Hematopoietic multipotent progenitor cell treated with erythropoietin and hydrocortisone succinate and interleukin-3 and kit ligand, for 17 days (in vitro differentiated cells): ENCODE measurements around the gene METAP1.
A peak's percentile ranks its signal among the peaks of the same experiment; 100 is the strongest.

Experiments used
- DNase-seq: peaks from one replicate; pipeline ENCODE4 v3.0.0-alpha.2; 2015; ENCODE audit warnings: low spot score

METAP1 gene

DNA sequence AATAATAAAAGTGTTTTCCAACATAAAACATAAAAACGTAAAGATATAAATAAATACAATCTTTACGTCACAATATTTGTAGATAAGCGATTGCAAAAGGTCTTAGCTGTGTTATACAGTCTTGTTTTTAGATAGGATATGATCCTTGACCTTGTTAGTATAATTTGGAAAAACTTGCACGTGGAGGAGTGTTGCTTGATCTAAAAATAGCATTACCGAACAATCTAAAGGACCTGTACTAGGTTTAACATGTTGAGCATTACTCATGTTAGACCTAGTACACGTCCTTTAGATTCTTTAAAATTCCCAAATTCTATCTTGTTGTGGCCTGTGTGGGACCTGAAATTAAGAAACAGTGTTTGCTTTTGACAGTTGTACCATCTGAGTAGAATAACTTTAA is 1.6 kb downstream of the METAP1 start:
- no peak for DNase-seq

DNA sequence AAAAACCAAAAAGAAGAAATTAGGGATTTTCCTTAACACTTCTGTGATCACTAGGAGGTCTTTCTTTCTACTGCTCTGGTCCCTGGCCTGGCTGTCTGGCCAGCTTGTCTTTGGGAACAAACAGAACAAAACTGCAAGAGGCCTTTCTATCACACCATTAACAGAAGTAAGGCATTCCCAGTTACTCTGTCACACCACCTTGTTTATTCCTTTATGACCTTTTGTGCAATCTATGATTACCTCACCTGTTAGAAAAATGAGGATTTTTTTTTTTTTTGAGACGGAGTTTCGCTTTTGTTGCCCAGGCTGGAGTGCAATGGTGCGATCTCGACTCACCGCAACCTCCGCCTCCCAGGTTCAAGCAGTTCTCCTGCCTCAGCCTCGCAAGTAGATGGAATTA is 3.0 kb downstream of the METAP1 start:
- no peak for DNase-seq

DNA sequence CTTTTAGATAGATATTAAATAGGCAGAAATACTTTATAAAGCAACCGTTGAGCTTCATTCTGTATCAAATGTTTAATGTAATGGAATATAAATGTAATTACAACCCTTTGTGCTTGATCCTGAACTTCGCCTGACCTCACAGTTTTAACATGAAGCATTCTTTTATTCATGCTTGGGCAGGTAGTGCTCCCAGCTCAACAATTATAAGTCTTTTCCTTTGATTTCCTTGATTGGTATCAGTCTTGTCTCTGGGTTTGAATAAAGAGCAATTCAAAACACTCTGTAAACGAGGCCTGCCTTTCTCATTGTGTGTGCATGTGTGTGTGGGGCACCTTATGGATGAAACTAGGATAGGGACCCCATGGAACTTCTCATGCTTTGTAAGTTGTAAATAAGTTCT is 6.8 kb downstream of the METAP1 start:
- no peak for DNase-seq

DNA sequence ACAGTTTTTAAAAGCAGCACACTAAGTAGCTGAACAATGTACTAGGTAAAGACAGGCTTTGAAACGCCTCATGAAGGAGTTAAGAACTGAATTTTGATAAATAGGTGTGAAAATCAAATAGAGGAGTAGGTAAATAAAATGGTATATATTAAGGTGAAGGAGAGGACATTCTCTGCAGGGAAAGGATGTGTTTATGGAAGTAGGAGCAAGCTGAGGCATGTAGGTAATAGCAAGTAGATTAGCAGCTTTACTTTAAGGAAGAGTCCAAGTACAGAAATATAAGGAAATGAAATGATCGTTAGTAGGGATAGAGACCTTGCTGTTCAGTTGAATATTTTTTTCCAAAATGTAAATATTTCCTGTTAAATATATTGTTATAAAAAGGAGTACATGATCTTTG is 12.5 kb downstream of the METAP1 start:
- DNase-seq = no peak

DNA sequence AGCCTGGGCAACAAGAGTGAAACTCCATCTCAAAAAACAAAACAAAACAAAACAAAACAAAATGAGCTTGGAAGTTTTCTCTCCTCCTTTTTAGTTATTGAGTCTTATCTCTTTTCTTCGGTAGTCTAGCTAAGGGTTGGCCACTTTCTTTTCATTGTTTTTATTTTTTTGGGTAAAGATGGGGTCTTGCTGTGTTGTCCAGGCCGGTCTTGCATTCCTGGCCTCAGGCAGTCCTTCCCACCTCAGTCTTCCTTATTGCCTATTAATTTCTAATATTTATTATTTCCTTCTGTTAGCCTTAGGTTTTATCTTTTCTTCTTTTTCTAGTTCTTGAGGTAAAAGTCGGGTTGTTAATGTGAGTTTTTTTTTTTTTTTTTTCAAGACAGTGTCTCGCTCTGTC is 16.4 kb downstream of the METAP1 start:
- DNase-seq = no peak

DNA sequence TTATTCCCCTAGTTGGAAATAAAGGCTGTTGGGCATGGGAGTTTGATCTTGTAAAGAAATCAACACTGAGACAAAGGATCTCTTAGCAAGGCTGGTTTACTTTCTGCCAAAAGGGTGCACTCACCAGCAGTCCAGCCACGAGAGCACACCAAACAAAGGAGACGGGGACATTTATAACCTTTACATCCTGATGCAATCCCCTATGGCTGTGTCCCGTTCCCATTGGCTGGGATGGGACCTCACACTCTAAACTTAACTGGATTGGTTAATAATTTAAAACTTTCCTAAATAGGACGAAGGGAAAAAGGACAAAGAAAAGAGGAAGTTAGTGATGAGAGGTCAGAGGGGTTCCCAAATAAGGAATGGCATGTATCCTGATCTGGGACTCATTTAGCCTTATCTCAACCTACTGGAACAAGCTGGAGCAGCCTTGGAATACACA is 17.9 kb downstream of the METAP1 start:
- no peak for DNase-seq

DNA sequence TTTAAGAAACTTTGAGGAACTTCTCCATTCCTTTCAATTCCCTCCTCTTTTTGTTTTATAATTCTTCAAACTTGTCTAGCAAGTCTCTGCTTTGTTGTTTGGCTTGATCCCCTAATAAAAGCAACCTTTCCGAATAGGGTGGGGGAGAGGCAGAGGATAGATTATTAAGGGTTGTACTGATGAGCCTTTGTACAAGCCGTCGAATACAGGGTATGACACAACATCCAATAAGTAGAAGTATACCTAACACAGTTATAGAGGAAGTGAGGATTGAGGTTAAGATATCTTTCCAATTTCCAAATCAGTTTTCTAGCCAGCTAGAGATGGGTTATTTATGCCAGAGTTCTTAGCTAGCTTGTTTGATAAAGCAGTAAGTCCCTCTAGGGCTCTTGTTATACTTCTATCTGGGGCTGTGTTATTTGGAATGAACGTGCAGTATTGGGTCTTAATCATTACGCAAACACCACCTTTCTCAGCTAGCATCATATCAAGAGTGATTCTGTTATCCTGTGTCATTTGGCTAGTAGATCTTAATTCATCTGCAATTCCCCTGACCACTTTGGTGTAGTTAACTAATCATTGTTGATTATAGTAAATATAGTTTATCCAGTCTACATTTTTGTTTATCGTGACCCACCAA is 18.5 kb downstream of the METAP1 start:
- DNase-seq = no peak

DNA sequence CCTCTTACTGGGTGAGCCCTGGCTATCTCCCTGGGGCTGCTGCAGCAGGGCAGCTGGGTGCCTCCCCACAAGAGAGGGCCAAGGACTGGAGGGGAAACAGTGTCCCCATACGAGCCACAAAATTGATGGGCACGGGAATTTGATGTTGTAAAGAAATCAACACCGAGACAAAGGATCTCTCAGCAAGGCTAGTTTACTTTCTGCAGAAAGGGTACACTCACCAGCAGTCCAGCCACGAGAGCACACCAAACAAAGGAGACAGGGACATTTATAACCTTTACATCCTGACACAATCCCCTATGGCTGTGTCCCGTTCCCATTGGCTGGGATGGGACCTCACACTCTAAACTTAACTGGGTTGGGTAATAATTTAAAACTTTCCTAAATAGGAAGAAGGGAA is 25.9 kb downstream of the METAP1 start:
- no peak for DNase-seq

DNA sequence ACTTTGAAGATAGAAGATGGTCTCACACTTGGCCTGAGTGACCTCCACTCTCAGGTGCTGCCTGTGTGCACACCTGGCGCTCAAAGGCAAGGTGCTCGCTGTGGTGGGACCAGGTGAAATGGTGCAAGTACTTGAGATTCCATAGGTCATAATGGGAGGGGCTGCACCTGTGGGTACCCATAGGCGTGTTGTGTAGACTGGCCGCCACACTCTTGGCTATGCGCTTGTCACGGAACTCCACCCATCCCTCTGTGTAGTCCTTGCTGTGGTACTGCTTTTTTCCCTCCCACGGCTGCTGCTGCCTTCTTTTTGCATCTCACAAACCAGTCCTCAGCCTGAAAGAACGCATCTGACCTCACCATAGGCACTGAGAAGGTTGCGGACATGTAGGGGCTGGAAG is 27.0 kb downstream of the METAP1 start:
- DNase-seq = no peak

DNA sequence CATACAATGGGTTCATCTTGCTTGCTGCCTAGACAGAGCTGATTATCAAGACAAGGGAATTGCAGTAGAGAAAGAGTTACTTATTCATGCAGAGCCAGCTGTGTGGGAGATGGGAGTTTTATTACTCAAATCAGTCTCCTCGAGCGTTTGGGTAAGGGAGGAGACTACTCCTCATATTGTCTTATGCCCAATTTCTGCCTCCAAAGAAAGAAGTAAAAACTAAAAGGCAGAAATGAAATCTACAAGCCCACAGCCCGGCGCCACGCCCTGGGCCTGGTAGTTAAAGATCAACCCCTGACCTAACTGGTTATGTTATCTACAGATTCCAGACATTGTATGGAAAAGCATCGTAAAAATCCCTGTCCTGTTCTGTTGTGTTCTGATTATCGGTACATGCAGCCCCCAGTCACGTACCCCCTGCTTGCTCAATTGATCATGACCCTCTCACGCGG is 28.3 kb downstream of the METAP1 start:
- DNase-seq = peak; percentile 11

DNA sequence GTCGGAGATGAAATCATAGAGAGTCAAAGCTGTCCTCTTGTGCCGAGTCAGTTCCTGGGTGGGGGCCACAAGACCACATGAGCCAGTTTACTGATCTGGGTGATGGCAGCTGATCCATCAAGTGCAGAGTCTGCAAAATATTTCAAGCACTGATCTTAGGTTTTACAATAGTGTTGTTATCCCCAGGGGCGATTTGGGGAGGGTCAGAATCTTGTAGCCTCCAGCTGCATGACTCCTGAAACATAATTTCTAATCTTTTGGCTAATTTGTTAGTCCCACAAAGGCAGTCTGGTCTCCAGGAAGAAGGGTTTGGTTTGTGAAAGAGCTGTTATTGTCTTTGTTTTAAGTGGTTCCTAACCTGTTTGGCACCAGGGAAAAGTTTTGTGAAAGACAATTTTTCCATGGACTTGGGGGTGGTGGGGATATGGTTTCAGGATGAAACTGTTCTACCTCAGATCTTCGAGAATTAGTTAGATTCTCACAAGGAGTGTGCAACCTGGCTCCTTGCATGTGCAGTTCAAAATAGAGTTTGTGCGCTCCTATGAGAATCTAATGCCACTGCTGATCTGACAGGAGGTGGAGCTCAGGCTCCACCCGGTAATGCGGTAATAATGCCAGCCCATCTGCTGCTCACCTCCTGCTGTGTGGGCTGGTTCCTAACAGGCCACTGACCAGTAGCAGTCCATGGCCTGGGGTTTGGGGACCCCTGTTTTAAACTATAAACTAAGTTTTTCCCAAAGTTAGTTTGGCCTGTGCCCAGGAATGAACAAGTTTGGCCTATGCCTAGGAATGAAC is 29.2 kb downstream of the METAP1 start:
- DNase-seq = peak; percentile 11

DNA sequence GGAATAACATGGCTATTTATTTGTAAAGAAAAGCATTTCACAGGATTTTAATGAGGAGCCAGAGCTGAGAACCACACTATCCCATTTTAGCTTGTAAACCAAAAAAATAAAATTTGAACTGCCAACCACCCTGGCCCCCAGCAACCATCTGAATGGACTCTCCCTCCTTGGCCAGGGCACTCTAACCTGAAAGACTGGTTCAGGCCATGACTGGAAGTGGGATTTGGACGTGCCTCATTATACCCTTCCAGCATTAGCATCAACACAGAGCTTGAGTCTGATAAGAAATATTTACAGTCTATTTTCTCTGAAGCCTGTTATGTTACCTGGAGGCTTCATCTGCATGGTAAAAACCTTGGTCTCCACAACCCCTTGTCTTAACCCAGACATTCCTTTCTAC is 30.0 kb downstream of the METAP1 start:
- DNase-seq = no peak

DNA sequence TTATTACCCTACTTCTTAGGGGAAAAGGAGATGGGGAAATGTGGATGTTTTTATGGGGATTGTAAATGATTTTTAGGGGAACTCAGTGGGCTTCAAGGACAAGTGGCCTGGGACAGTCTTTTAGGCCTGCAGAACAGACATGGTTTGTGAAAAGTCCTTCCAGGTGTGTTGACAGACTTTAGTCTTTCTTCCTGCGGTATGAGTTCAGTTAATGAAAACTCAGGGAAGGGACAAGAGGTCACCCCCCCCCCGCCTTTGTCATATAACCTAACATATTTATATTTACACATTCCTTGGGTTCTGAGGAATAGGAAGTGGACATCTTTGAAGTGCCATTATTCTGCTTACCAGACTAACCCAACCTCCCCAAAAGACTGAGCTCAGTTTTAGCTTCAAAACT is 31.8 kb downstream of the METAP1 start:
- DNase-seq = no peak

DNA sequence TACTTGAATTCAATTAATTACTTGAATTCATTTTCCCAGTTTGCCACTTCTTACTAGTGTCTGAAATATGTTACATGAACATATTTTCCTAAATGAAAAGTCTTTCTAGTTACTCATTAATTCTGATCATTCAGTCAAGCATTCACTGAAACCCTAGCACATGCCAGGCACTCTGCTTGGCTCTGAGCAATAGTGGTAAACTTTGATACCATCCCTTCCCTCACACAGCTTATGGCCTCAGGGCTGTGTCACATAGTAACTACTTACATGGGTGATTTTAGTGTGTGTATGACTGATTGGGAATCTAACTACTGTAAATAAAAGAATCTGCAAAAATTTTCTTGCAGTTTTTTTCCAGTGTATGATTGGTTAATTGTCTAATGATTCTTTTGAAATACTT is 32.7 kb downstream of the METAP1 start:
- DNase-seq = no peak

DNA sequence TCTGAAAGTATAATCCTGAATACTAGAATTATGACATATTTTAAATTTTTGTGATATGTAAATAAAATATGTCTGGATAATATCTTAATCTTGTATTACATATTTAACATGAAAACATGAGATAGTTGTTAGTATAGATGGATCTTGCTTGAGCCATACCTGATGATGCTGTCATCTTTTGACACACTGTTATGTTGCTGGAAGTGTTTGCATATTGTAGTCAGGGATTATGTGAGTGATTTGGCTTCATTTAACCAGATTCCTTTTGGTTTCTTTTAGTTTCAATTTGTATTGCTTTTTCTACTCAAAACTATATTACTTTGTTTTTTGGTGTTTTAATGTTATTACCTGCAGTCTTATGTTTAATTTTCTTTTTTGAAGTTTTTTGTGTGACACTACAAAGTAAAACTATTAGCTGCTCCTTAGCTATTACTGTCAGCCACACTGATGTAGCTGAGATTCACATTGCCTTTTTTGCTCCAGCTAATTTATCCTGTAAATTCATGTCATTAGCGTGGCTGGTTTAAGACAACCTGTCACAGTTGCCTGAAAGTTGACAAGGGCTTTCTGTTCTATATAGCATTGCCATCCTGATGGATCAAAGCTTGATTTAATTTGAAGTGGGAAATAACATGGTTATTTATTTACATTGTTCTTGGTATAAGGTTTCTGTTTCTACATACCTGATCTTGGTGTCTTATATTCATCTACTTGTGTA is 33.7 kb downstream of the METAP1 start:
- no peak for DNase-seq

DNA sequence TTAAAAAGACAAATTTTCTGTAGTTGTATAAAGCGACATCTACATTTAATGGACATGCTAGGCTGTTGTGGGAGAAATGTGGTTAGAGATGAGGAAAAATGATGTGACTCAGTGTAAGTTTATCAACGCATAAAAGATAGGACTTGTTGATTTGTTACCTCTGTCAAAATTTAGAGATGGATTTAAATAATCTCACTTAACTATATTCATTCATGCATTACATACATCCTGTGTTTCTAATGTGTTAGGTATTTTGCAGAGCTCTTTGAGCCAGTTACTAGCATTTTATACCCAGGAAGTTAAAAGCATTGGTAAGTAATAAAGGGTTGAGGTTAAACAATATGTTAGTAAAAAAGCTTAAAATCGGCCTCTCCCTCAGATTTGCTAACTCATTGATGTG is 34.3 kb downstream of the METAP1 start:
- DNase-seq = no peak

DNA sequence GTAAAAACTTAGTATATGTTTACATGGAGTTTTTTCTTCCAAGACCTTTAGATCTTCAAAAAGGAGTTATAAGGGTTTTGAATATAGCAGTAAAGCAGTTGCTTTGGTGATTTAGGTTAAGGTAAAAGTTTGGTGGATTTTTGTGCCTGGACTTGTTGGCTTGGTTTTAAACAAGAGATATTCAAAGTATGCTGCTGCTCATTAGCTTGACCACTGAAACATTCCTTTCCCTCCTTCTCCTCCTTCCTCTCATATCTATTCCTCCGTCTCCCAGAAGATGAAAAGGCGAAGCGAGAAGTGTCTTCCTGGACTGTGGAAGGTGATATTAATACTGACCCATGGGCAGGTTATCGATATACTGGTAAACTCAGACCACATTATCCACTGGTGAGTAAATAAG is 38.4 kb downstream of the METAP1 start:
- DNase-seq = no peak

DNA sequence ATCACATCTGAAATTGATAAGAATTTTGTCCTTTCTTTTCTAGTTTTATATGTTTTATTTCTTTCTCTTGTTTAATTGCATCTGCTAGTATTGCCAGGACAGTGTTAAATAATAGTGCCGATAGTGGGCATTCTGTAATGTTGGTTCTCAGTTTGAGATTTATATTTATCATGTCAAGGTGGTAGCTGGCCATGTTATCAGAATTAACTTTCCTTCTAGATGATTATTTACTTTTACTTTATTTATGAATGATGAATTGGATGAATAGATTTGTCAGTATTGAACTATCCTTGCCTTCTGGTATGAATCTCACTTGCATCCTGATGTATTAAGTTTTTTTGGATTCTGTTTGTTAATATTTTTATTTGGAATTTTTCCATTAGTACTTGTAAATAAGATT is 42.7 kb downstream of the METAP1 start:
- DNase-seq = no peak

DNA sequence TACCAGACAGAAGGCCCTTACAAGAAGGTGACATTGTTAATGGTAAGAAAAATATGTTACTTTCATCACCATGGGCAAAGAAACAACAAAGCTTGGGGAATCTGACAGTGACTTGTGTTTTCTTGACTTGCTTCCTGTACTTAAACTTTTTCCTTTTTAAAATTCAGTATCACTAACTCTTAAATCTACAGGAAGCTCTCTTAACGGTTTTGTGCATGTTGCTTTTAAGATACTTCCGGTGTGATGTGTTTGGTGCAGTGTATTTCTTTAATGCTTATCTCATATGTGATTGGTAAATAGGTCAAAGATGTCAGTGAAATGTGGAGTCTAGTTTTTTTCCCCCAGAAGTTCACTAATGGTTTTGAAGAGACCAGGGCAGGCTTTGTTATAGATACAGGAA is 47.8 kb downstream of the METAP1 start:
- DNase-seq = no peak

DNA sequence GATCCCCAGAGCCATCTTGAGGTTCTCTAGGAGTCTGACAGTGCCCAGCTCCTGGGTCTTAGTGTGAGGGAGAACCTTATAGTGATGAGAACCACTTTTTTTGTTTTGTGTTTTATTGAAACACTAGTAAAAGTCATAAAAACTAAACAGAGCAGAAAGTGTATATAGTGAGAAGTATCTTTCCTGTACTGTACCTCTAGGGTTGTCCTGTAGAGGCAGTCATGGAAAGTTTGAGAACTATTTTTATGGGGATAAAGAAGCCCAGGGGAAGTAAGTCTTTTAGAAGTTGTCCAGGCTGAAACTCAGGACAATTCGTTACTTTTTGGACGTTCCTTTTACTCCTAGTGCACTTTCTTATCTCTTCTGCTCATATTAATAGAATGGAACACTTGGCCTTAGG is 52.2 kb downstream of the METAP1 start:
- no peak for DNase-seq

DNA sequence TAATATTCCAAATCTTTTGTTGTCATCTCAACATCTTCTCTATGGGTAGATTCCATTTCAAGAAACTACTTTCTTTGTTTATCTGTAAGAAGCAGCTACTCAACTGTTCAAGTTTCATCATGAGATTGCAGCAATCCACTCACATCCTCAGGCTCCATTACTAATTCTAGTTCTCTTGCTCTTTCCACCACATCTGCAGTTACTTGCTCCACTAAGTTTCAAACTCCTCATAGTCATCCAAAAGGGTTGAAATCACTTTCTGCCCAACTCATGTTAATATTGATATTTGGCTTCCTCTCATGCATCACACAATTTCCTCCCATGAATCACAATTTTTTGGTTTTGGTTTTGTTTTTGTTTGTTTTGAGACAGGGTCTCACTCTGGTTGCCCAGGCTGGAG is 57.4 kb downstream of the METAP1 start:
- DNase-seq = no peak

DNA sequence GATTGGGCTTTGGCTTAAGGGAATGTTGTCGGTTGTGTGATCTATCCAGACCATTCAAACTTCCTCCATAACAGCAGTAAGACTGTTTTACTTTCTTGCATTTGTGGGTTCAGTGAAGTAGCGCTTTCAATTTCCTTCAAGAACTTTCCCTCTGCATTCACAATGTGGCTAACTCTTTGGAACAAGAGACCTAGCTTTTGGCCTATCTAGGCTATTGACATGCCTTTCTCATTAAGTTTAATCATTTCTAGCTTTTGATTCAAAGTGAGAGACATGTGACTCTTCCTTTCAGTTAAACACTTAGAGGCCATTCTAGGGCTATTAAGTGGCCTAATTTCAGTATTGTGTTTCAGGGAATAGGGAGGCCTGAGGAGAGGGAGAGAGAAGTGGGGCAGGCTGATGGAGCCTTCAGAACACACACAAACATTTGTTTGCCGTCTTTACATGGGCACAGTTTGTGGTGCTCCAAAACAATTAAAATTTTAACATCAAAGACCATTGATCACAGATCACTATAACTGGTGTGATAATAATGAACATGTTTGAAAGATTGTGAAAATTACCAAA is 59.0 kb downstream of the METAP1 start:
- no peak for DNase-seq

DNA sequence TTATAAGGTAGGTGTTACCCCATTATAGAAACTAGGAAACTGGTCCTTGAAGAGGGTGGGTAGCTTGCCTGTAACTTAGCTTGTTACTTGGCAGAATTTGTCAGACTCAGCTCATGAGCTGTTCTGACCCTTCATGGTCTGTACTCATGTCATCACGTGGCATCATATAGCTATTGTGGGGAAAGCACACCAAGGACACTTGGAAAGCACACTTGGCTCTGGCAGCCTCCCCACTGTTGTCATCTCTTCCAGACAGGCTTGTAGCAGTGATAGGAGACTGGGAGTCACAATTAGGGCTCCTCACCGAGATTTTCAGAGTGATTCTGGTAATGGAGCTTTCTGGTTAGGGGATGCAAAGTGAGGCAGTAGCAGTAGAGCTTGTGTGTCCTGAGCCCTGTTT is 62.7 kb downstream of the METAP1 start:
- no peak for DNase-seq
